ENCODE data around the gene SNX11.

Gene SNX11

GRCh38 chr17:48137656-48138055 is 30.1 kb downstream of the SNX11 start:
- TF ChIP-seq ZFX (IDR thresholded peaks at IDR 0.05) (no peak), CTCF (conservative IDR thresholded peaks at IDR 0.05) (no peak)
- no peak overlapping the region for H3K27ac ChIP-seq

DNA sequence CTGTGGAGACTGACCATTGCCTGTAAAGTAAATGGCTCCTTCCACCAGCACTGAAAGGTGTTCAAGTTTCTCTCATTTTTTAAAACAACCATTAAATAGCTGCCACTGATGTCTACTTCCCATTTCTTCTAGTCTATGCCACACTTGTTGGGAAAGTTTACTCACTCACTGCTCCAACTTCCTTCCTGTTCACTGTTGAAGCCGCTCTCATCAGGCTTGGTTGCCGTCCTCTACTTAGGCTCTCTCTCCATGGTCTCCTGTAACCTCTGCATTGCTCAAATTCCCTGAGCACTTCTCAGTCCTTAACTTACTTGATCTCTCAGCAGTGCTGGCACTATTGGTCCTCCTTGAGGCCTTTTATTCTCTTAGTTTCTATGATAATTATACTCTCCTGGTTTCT is 32.4 kb downstream of the SNX11 start:
- TF ChIP-seq CTCF (conservative IDR thresholded peaks at IDR 0.05) (no peak), ZFX (IDR thresholded peaks at IDR 0.05) (no peak)
- no peak overlapping the region for H3K27ac ChIP-seq

DNA sequence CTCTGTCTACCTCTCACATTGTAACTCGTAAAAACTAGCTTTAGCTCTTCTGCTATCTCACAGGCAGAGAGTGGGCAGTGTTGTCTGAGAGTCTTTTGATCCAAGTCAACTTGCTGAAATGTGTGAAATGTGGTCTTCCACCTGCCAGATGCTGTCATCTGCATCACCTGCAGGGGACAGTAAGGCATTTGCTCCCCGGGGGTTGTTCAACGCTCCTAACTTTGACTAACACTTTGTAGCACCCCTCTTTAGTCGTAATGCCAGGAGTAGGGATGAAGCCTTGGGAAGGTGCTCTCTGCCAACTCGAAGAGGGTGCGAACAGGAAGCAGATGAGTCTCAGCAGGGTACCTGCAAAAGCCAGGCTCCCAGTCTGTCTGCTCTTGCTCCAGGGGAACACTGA is 36.1 kb downstream of the SNX11 start:
- TF ChIP-seq ZFX (IDR thresholded peaks at IDR 0.05), result no peak
- TF ChIP-seq CTCF (conservative IDR thresholded peaks at IDR 0.05), result no peak

GRCh38 chr17:48144231-48144630 is 36.7 kb downstream of the SNX11 start:
- H3K27ac ChIP-seq, result no peak overlapping the region

More for the DNA sequence above, 36.1 kb downstream of the SNX11 start:
- H3K27ac ChIP-seq, result no peak overlapping the region

GRCh38 chr17:48144976-48145798 is 37.6 kb downstream of the SNX11 start:
- no peak overlapping the region for H3K27ac ChIP-seq
- no peak for TF ChIP-seq CTCF (conservative IDR thresholded peaks at IDR 0.05)
- TF ChIP-seq ZFX (IDR thresholded peaks at IDR 0.05), result no peak

More at GRCh38 chr17:48144231-48144630, 36.7 kb downstream of the SNX11 start:
- no peak for TF ChIP-seq CTCF (conservative IDR thresholded peaks at IDR 0.05)
- no peak for TF ChIP-seq ZFX (IDR thresholded peaks at IDR 0.05)

GRCh38 chr17:48148029-48148770 is 40.6 kb downstream of the SNX11 start:
- TF ChIP-seq ZFX (IDR thresholded peaks at IDR 0.05) (no peak), CTCF (conservative IDR thresholded peaks at IDR 0.05) (no peak)
- no peak overlapping the region for H3K27ac ChIP-seq

Measured in C4-2B (cell line).